HEK293T (cell line): ENCODE measurements around the gene TTC9.

Experiments used
- CTCF ChIA-PET: fragments of 350-600 bp; formaldehyde crosslinking; extraction: SDS; loops from one replicate; lab custom pipeline; 2021; ENCODE audit warnings: antibody characterized with exemption, inconsistent platforms; lab: Yijun Ruan, JAX
- POLR2A ChIA-PET: fragments of 350-600 bp; formaldehyde crosslinking; extraction: SDS; loops from one replicate; lab custom pipeline; 2020; ENCODE audit warnings: antibody characterized with exemption, inconsistent platforms; lab: Yijun Ruan, JAX
- DNase-seq: peaks from one replicate; pipeline ENCODE4 v3.0.0; 2012; ENCODE audit warnings: mixed read lengths; ENCODE audit errors: extremely low spot score
- ARNT ChIP-seq: fragments of 450-650 bp; IDR thresholded peaks from 2 replicates; pipeline ENCODE4 v1.6.1; 2017; ENCODE audit warnings: mild to moderate bottlenecking
- BHLHE40 ChIP-seq: fragments of 450-650 bp; IDR thresholded peaks from 2 replicates; pipeline ENCODE4 v1.6.1; 2016; ENCODE audit warnings: mild to moderate bottlenecking, moderate library complexity, borderline replicate concordance
- CTBP1 ChIP-seq: fragments of 450-650 bp; IDR thresholded peaks from 2 replicates; pipeline ENCODE4 v1.6.1; 2016; ENCODE audit warnings: borderline replicate concordance
- ELF4 ChIP-seq: fragments of 450-650 bp; IDR thresholded peaks from 2 replicates; pipeline ENCODE4 v1.6.1; 2017; ENCODE audit warnings: antibody characterized with exemption
- FOXA1 ChIP-seq: fragments of 450-650 bp; IDR thresholded peaks from 2 replicates; pipeline ENCODE4 v1.6.1; 2016; ENCODE audit warnings: mild to moderate bottlenecking
- FOXK2 ChIP-seq: fragments of 450-650 bp; IDR thresholded peaks from 2 replicates; pipeline ENCODE4 v1.6.1; 2016; ENCODE audit warnings: mild to moderate bottlenecking
- FOXM1 ChIP-seq: fragments of 450-650 bp; IDR thresholded peaks from 2 replicates; pipeline ENCODE4 v1.6.1; 2017; ENCODE audit warnings: mild to moderate bottlenecking, borderline replicate concordance
- HDGF ChIP-seq: fragments of 450-650 bp; IDR thresholded peaks from 2 replicates; pipeline ENCODE4 v1.6.1; 2017; ENCODE audit warnings: antibody characterized with exemption, borderline replicate concordance
- L3MBTL2 ChIP-seq: fragments of 450-650 bp; conservative IDR thresholded peaks from 2 replicates; pipeline ENCODE4 v1.6.1; 2016; ENCODE audit warnings: mild to moderate bottlenecking
- LEF1 ChIP-seq: fragments of 450-650 bp; IDR thresholded peaks from 2 replicates; pipeline ENCODE4 v1.6.1; 2017; ENCODE audit warnings: mild to moderate bottlenecking, borderline replicate concordance
- NFRKB ChIP-seq: fragments of 450-650 bp; IDR thresholded peaks from 2 replicates; pipeline ENCODE4 v1.6.1; 2016; ENCODE audit warnings: mild to moderate bottlenecking, moderate library complexity
- PKNOX1 ChIP-seq: fragments of 450-650 bp; IDR thresholded peaks from 2 replicates; pipeline ENCODE4 v1.6.1; 2016
- SP1 ChIP-seq: fragments of 450-650 bp; IDR thresholded peaks from 2 replicates; pipeline ENCODE4 v1.6.1; 2017
- SUZ12 ChIP-seq: fragments of 450-650 bp; IDR thresholded peaks from 2 replicates; pipeline ENCODE4 v1.6.1; 2016; ENCODE audit warnings: mild to moderate bottlenecking
- TARDBP ChIP-seq: fragments of 450-650 bp; IDR thresholded peaks from 2 replicates; pipeline ENCODE4 v1.6.1; 2016
- ZNF384 ChIP-seq: fragments of 450-650 bp; IDR thresholded peaks from 2 replicates; pipeline ENCODE4 v1.6.1; 2016

TTC9 gene

GRCh38 chr14:70707138-70708038 lies 65.7 kb downstream of the TTC9 start:
- no peak for DNase-seq
- ChIA-PET CTCF (no interaction called here), POLR2A (no interaction called here)
- TF ChIP-seq ZNF384, result no peak
- no peak for TF ChIP-seq ELF4
- no peak for TF ChIP-seq CTBP1
- TF ChIP-seq BHLHE40, result no peak
- TF ChIP-seq SP1, result no peak
- no peak for TF ChIP-seq HDGF
- TF ChIP-seq FOXM1, result no peak
- TF ChIP-seq NFRKB, result no peak
- TF ChIP-seq FOXK2, result no peak
- no peak for TF ChIP-seq PKNOX1
- no peak for TF ChIP-seq TARDBP
- TF ChIP-seq ARNT, result no peak
- TF ChIP-seq LEF1, result no peak
- no peak for TF ChIP-seq SUZ12
- TF ChIP-seq FOXA1, result no peak

GRCh38 chr14:70708717-70709570 lies 67.2 kb downstream of the TTC9 start:
- CTCF ChIA-PET, result no interaction called here
- TF ChIP-seq FOXA1 (no peak), HDGF (no peak), LEF1 (no peak), FOXK2 (no peak), FOXM1 (no peak), SP1 (no peak), ZNF384 (no peak), TARDBP (no peak), L3MBTL2 (no peak), NFRKB (no peak), ELF4 (no peak), PKNOX1 (no peak), CTBP1 (no peak), BHLHE40 (no peak), ARNT (no peak)
- POLR2A ChIA-PET, result no interaction called here
- DNase-seq, result no peak

- ChIA-PET POLR2A (no interaction called here), CTCF (no interaction called here)
- DNase-seq, result no peak
- TF ChIP-seq SP1 (no peak), TARDBP (no peak), FOXK2 (no peak), ARNT (no peak), LEF1 (no peak), HDGF (no peak), ZNF384 (no peak), PKNOX1 (no peak), L3MBTL2 (no peak), CTBP1 (no peak), ELF4 (no peak), FOXA1 (no peak), NFRKB (no peak), BHLHE40 (no peak), FOXM1 (no peak), SUZ12 (no peak)
Observed at GRCh38 chr14:70709726-70710382, 68.1 kb downstream of the TTC9 start.

GRCh38 chr14:70711451-70711850 lies 69.7 kb downstream of the TTC9 start:
- ChIA-PET CTCF (interaction anchor here (0.7 to 1.1 kb wide), 2 partner anchors 77 to 107 kb away, joined by 3 read pairs; no protein-coding TSS in a partner anchor), POLR2A (no interaction called here)
- TF ChIP-seq SUZ12 (no peak), L3MBTL2 (no peak), TARDBP (no peak), FOXK2 (no peak), FOXM1 (no peak), HDGF (no peak), CTBP1 (no peak), SP1 (no peak), BHLHE40 (no peak), PKNOX1 (no peak), ARNT (no peak), NFRKB (no peak), LEF1 (no peak), ZNF384 (no peak), ELF4 (no peak), FOXA1 (no peak)
- DNase-seq, result no peak
